Panc1 (cell line): ENCODE measurements around the gene ST6GAL2.

Source experiments
- CTCF ChIP-seq: fragments of 450-650 bp; IDR thresholded peaks from 2 replicates; pipeline ENCODE4 v1.5.1; 2017; ENCODE audit warnings: mild to moderate bottlenecking
- POLR2AphosphoS5 ChIP-seq: IDR thresholded peaks from 2 replicates; pipeline ENCODE4 v1.6.1; 2012; ENCODE audit warnings: mild to moderate bottlenecking, low read depth, low read length, moderate library complexity
- SIN3A ChIP-seq: IDR thresholded peaks from 2 replicates; pipeline ENCODE4 v1.6.1; 2012; ENCODE audit warnings: low read depth, mild to moderate bottlenecking, low read length, moderate library complexity, borderline replicate concordance; ENCODE audit not compliant: insufficient read depth
- TCF7L2 ChIP-seq: IDR thresholded peaks from 2 replicates; pipeline ENCODE4 v1.6.1; 2011; ENCODE audit warnings: mild to moderate bottlenecking, low read depth, low read length, inconsistent platforms
- TF ChIP-seq, protein P1 (sequence below), 2 experiments: IDR thresholded peaks; 2 replicates each; pipeline ENCODE4 v1.6.1; 2011 to 2012; ENCODE audit warnings: low read depth in 2 of 2, control low read depth in 1 of 2, low read length in 1 of 2, mild to moderate bottlenecking in 1 of 2, moderate library complexity in 1 of 2; ENCODE audit not compliant: insufficient read depth in 1 of 2

DNA sequence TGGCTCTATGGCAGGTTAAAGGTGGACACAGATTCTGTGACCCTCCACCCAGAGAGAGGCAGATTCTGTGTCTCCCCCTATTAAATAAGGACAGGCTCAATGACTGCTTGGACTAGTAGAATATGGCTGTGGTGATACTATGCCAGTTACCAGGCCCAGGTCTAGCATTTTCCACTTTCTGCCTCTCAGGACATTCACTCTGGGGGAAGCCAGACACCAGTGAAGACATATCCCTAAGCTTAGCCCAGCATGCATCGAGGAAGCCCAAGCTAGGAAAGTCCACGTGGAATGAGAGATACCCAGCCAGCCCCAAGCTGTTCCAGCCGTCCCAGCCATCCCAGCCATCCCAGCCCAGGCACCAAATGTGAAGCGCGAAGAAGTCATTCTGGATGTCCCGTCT is 40.3 kb downstream of the ST6GAL2 start:
- TF ChIP-seq CTCF (no peak), TCF7L2 (no peak), SIN3A (no peak), POLR2AphosphoS5 (no peak)
- TF ChIP-seq, protein P1, sequence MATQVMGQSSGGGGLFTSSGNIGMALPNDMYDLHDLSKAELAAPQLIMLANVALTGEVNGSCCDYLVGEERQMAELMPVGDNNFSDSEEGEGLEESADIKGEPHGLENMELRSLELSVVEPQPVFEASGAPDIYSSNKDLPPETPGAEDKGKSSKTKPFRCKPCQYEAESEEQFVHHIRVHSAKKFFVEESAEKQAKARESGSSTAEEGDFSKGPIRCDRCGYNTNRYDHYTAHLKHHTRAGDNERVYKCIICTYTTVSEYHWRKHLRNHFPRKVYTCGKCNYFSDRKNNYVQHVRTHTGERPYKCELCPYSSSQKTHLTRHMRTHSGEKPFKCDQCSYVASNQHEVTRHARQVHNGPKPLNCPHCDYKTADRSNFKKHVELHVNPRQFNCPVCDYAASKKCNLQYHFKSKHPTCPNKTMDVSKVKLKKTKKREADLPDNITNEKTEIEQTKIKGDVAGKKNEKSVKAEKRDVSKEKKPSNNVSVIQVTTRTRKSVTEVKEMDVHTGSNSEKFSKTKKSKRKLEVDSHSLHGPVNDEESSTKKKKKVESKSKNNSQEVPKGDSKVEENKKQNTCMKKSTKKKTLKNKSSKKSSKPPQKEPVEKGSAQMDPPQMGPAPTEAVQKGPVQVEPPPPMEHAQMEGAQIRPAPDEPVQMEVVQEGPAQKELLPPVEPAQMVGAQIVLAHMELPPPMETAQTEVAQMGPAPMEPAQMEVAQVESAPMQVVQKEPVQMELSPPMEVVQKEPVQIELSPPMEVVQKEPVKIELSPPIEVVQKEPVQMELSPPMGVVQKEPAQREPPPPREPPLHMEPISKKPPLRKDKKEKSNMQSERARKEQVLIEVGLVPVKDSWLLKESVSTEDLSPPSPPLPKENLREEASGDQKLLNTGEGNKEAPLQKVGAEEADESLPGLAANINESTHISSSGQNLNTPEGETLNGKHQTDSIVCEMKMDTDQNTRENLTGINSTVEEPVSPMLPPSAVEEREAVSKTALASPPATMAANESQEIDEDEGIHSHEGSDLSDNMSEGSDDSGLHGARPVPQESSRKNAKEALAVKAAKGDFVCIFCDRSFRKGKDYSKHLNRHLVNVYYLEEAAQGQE (IDR thresholded peaks at IDR 0.05; ENCODE audit: insufficient read depth in 1 of 2, low read depth in 2 of 2, low read length in 1 of 2): no peak
